Medulla oblongata (tissue), 1 donor: ENCODE data around the gene FHOD3.
"Not testable (repeated sequence)": the region's sequence is repeated elsewhere in the genome, so short reads cannot be mapped to it uniquely, and the experiment has no call there.

Experiments used
- DNase-seq: peaks from one replicate; pipeline ENCODE4 v3.0.0-alpha.2; 2015; ENCODE audit errors: extremely low spot score

FHOD3 gene

GRCh38 chr18:36545821-36546427, 248.4 kb downstream of the FHOD3 start:
- DNase-seq, result peak; percentile 6

- no peak for DNase-seq
These were observed 249.4 kb downstream of the FHOD3 start for GRCh38 chr18:36546876-36547275.

- no peak for DNase-seq
These were observed 250.0 kb downstream of the FHOD3 start for GRCh38 chr18:36547544-36547943.

- DNase-seq, result not testable (repeated sequence)
These were observed 253.8 kb downstream of the FHOD3 start for GRCh38 chr18:36551274-36551673.

DNA sequence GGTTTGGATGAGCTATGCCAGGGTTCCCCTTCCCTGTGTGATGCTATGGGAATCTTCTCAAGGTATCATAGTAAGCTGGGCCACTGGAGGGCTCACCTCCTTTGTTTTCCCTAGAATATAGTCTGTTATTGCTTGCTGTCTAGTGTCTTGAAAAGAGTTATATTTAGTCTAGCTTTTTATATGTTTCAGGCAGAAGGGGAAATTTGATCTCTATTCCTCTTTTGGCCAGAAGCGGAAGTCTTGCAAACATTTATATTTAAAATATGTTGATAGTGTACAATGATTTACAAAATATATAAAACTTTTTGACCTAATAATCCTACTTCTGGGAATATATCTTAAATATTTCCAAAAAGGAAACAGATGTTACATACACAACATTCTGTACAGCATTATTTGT, 260.7 kb downstream of the FHOD3 start:
- DNase-seq, result no peak

GRCh38 chr18:36559149-36559857, 261.8 kb downstream of the FHOD3 start:
- DNase-seq, result no peak

DNA sequence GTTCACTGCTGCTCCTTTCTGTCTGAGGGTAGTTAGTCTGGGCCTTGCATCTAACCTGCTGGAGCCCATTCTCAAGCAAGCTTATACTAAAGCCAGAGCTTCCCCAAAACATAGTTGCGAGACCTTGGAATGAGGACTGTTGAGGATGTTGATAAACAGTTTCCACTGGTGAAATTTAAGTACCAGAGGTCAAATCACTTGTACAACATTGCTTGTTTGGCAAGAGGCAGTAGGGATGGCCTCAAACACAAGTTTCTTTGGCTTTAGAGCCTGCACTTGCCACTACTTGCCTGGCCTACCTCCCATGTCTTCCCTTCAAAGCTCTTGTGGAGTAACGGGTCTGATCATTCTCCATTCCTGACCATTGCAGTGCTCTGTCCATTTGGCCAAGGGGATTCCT, 262.7 kb downstream of the FHOD3 start:
- DNase-seq, result no peak

DNA sequence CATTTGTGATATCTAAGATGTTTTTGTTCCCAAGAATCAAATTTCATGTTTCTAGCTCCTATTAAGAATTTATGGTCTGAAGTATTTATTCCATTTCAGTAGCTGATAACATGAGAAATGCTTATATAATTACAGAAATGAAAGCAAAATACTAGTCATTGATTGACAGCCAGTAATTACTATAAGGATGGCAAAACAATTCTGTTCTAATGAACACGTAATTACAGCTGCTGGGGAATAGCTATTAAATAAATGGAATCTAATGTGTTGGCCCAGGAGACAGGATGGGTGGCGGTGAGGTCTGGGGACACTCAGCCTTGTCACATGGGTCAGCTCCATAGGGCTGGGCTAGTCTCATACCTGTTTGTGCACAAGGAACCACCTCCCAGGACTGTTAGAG, 263.5 kb downstream of the FHOD3 start:
- DNase-seq, result no peak

GRCh38 chr18:36564841-36565240, 267.3 kb downstream of the FHOD3 start:
- DNase-seq, result no peak

- DNase-seq, result no peak
These were observed 270.3 kb downstream of the FHOD3 start for GRCh38 chr18:36567800-36568199.

- no peak for DNase-seq
These were observed 271.0 kb downstream of the FHOD3 start for GRCh38 chr18:36568487-36568886.

DNA sequence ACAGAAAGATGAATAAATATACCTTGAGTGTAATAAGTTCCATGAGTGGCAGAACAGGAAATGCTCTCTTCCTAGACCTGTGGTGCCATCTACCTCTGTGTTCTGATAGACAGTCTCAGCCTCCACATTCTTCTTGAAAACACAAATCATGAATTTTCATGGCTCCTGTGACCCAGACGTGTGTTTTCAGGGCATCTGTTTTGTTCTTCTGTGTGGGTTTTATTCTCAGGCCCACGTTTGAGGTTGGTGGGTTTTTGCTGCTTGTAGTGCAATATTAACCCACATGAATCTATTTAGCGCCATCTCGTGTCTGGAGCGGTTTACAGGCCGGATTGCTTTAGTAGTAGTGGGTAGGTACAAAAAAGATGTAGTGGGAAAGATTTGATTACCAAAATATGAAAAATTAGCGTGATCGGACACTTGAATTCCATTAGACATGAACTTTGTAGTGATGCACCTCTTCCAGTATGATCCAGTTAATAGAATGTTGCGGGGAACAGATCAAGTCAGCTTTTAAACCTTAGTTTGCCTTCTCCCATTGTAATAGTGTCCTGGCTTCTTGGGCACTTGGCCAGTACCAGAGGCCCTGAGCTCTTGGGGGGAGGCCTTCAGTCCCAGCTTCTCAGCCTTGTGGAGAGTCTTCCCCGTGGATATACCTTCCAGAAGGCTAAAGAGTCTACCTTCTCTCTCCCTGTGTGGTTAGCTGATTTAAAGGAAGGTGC, 274.8 kb downstream of the FHOD3 start:
- DNase-seq, result peak; percentile 65

GRCh38 chr18:36576339-36576738, 278.8 kb downstream of the FHOD3 start:
- no peak for DNase-seq

DNA sequence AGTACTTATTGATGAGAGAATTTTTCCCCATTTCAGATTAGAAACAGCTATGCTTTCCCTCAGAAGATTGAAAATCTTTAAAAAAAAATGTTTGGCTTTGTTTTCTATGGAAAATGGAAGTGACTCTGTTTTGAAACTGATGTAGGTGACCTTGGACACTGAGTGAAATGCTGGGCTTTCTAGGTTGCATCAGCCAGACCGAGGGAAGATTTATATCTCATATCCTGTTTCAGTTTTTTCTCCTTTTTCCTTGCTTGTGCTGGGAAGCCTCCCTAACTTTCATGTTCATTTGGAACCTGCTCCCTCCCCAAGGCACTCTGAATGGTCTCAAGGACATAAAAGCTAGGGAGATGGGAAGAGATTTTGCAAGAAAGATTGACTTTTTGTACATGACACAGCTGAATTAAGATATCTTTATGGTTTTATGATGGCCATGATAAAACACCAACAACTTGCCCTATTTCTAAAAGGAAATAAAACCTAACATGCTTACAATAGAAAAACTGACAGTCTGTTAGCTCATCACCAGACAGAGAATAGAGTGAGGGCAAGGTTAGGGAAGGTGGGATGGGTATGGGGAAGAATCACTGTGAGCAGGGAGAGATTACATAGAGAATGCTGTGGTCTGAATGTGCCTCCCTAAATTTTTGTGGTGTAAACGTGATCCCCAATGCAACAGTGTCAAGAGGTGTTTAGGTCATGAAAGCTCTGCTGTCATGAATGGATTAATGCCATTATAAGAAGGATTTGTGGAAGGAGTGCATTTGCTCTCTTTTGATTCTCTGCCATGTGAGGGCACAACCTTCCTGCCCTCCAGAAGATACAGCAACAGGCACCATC, 281.6 kb downstream of the FHOD3 start:
- DNase-seq, result no peak

GRCh38 chr18:36580266-36580665, 282.8 kb downstream of the FHOD3 start:
- DNase-seq, result peak; percentile 71

DNA sequence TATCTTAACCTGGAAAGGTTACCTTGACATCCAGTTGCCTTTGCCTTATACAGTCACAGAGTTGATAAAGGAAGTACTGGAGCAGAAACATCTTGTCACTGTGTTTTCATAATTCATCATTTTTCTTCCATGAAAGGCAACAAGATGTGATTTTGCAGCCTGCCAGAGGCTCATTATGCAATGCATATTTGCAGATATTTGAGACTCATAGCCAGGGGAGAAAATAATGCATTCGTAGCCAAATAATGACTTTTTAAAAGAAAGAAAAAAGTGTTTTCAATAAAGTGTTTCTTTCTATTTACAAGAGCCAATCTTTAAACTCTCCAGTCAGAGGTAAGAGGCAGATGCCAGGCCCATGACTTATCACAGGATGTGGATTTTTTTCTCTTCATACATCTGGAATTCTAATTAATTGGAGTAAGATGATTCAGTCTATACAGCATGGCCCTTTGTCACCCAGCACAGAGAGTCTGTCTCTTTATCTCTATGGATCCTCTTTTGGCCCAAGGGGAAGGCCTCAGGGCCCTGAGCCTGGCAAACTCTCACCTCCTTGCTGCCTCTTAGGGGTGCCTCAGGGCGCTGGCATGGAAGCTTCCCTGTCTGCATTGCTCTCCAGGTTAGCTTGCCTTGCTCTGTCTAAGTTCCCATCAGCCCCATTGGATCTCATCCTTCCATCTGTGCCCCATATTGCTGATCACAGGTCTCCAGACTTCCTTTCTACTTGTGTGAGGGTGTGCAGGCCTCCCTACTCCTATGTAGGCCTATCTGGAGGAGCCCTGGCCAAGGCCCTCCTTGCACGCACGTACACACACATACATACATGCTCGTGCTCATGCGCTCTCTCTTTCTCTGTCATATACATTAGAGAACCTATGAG, 283.6 kb downstream of the FHOD3 start:
- no peak for DNase-seq

DNA sequence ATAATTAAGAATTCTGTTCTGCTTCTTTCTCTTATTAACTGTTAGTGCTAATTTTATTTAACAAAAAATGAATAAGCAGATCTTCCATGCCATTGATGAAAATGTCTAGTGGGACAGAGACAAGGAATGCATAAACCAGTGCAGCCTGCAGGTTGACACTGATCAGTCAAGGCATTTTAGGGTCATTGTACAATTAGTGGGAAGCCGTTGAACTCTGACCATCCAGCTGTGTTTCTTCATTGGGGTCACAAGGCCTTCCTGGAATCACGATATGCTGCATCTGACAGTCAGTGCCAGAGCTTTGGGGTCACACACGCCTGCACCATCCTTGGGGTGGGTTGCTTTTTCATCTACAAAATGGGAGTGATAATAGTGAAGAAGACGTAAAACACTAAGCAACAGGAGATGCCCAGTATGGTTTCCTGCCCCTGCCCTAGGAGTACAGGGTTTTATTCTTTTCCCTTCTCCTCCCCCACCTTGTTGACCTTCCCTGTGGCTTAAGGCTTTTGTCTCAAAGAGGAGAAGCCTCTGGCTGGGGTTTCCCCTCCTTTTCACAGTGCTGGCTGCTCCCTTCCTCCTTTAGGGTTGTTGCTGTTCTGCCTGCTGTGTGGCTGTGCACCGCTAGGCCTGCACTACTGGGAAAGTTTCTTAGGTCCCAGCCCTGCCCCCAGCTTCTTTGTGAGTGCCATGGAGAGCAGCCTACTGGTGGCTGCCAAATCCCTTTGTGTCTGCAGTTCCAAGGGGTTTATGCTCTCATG, 285.7 kb downstream of the FHOD3 start:
- peak; percentile 29 for DNase-seq

DNA sequence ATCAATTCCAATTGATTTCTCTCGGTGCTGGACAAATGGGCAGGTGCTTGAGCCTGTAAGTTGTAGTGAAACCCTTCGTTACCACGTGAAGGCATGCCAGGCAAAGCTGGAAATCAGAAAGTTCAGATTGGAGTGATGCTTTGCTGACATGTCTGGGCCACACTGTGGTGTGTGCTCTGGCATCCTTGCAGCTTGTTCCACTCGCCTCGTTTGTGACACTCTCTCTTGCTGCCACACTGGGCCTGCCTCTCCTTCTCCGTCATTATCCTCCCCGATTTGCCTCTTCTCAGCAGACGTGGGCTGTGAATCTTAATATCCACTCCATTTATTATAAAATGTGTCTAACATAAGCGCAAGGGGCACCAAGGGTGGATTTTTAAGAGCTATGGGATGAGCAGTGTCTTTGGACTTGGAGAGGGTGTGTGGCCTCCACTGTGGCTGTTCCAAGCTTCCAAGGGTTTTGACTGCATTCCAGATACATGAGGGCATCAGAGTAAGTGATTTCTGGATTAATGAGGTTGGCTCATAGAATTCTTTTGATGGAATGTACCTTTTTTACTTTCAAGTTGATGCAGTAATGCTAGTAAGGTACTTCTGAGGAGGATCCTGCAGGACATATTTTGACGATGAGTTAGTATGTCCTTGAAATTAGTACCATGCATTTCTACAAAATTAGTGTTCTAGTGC, 292.5 kb downstream of the FHOD3 start:
- DNase-seq, result no peak
